K562 (cell line): ENCODE data around the gene OAT. TPM values are rescaled to one million over a fixed set of nuclear protein-coding genes. Genes with fewer than 3 reads are reported as not detected.

Source experiments
- BRF2 ChIP-seq: IDR thresholded peaks from 3 replicates; pipeline ENCODE4 v1.6.1; 2011; ENCODE audit warnings: borderline replicate concordance, mild to moderate bottlenecking; ENCODE audit not compliant: insufficient read length, insufficient read depth
- CCNT2 ChIP-seq: IDR thresholded peaks from 2 replicates; pipeline ENCODE4 v1.6.1; 2011; ENCODE audit warnings: borderline replicate concordance, low read depth, mild to moderate bottlenecking, moderate library complexity, mixed read lengths, low read length; ENCODE audit not compliant: insufficient read length; ENCODE audit errors: extremely low read depth
- CREBBP ChIP-seq: IDR thresholded peaks from one replicate; pipeline ENCODE4 v1.6.1; 2012; ENCODE audit warnings: low read depth, mild to moderate bottlenecking, control low read depth, inconsistent platforms, low read length
- CTBP1 ChIP-seq: fragments of 450-650 bp; IDR thresholded peaks from 2 replicates; pipeline ENCODE4 v1.6.1; 2016; ENCODE audit warnings: borderline replicate concordance
- FOXM1 ChIP-seq, 2 experiments: fragments of 450-650 bp in 1 of 2; sonication (generic) in 1 of 2; formaldehyde crosslinking in 1 of 2; IDR thresholded peaks; 2 replicates each; pipeline versions ENCODE4 v1.6.1 to v1.9.0; 2017 to 2022; ENCODE audit warnings: low read depth in 2 of 2, mild to moderate bottlenecking in 2 of 2, missing genetic modification reagents in 1 of 2, moderate library complexity in 1 of 2
- GTF2F1 ChIP-seq: IDR thresholded peaks from 2 replicates; pipeline ENCODE4 v1.6.1; 2011; ENCODE audit warnings: low read depth, low read length, improper control_type of control experiment
- HOXB6 ChIP-seq: fragments of 250-450 bp; sonication (Bioruptor Pico); IDR thresholded peaks from 2 replicates; pipeline ENCODE4 v1.5.1; 2022; ENCODE audit warnings: mild to moderate bottlenecking, borderline replicate concordance
- KDM2B ChIP-seq: fragments of 250-450 bp; sonication (Bioruptor Pico); IDR thresholded peaks from 2 replicates; pipeline ENCODE4 v1.8.0; 2021; ENCODE audit warnings: mild to moderate bottlenecking, moderate library complexity
- LARP7 ChIP-seq: fragments of 450-650 bp; IDR thresholded peaks from 2 replicates; pipeline ENCODE4 v1.6.1; 2016
- LEF1 ChIP-seq: fragments of 450-650 bp; IDR thresholded peaks from 2 replicates; pipeline ENCODE4 v1.6.1; 2016; ENCODE audit warnings: mild to moderate bottlenecking
- NFIC ChIP-seq: fragments of 450-650 bp; IDR thresholded peaks from 2 replicates; pipeline ENCODE4 v1.6.1; 2017; ENCODE audit warnings: mild to moderate bottlenecking, inconsistent platforms
- NFIX ChIP-seq: fragments of 250-450 bp; sonication (Bioruptor Pico); IDR thresholded peaks from 2 replicates; pipeline ENCODE4 v1.4.0; 2020; ENCODE audit warnings: low read depth, mild to moderate bottlenecking, moderate library complexity
- POLR2AphosphoS5 ChIP-seq: IDR thresholded peaks from 2 replicates; pipeline ENCODE4 v1.6.1; 2011; ENCODE audit warnings: mild to moderate bottlenecking, low read depth, low read length, moderate library complexity; ENCODE audit not compliant: control insufficient read depth, insufficient read depth
- RBFOX2 ChIP-seq: fragments of 200-400 bp; formaldehyde crosslinking; IDR thresholded peaks from 2 replicates; pipeline ENCODE4 v1.6.1; 2017; ENCODE audit warnings: low read depth, mild to moderate bottlenecking, low read length, moderate library complexity
- RBM22 ChIP-seq: fragments of 200-400 bp; formaldehyde crosslinking; IDR thresholded peaks from 2 replicates; pipeline ENCODE4 v1.6.1; 2018; ENCODE audit warnings: low read length, low read depth; ENCODE audit not compliant: poor library complexity, severe bottlenecking
- SMAD1 ChIP-seq: fragments of 150-350 bp; IDR thresholded peaks from 2 replicates; pipeline ENCODE4 v1.6.1; 2014; ENCODE audit warnings: low read length, low read depth; ENCODE audit not compliant: partially characterized antibody
- TFAM ChIP-seq: fragments of 250-450 bp; sonication (Bioruptor Pico); conservative IDR thresholded peaks from 2 replicates; pipeline ENCODE4 v1.5.0; 2021; ENCODE audit warnings: mild to moderate bottlenecking, moderate library complexity
- ZKSCAN1 ChIP-seq: fragments of 150-350 bp; IDR thresholded peaks from 2 replicates; pipeline ENCODE4 v1.6.1; 2016; ENCODE audit warnings: low read depth, low read length
- ZNF316 ChIP-seq: fragments of 450-650 bp; IDR thresholded peaks from 2 replicates; pipeline ENCODE4 v1.6.1; 2016
- ZNF830 ChIP-seq: fragments of 250-450 bp; sonication (Bioruptor Pico); IDR thresholded peaks from 2 replicates; pipeline ENCODE4 v1.5.0; 2021; ENCODE audit warnings: mild to moderate bottlenecking
- ZSCAN29 ChIP-seq: fragments of 450-650 bp; IDR thresholded peaks from 2 replicates; pipeline ENCODE4 v1.6.1; 2017
- polyA plus RNA-seq, 8 experiments: library from polyadenylated mRNA; depleted of rRNA in 4 of 8; stranded (reverse) in 5 of 8; unstranded in 3 of 8; fragments of >200 nt; fragmentation: Nextera tagmentation in 2 of 8; fragmentation: Illumina TruSeq in 1 of 8; extraction: Ambion mirVana in 2 of 8; extraction: Trizol in 1 of 8; gene quantifications; 2 replicates each; pipeline versions ENCODE4 v1.2.1 to v1.2.3, GENCODE V29; 2011 to 2014; ENCODE audit warnings: inconsistent platforms in 1 of 8, missing spikeins in 1 of 8
- total RNA-seq, 7 experiments: library from RNA; depleted of rRNA in 6 of 7; stranded (reverse); fragments of >200 nt in 6 of 7; fragmentation: Illumina TruSeq in 2 of 7; extraction: Trizol in 2 of 7; gene quantifications; 2 replicates each; pipeline versions ENCODE4 v1.2.1 to v1.2.3, GENCODE V29; 2011 to 2021; ENCODE audit warnings: low replicate concordance in 1 of 7
- TF ChIP-seq, protein P1 (sequence below): fragments of 450-650 bp; conservative IDR thresholded peaks from 2 replicates; pipeline ENCODE4 v1.6.1; 2016; ENCODE audit warnings: missing genetic modification characterization, low read depth, mild to moderate bottlenecking, missing compliant biosample characterization, moderate library complexity
- TF ChIP-seq, protein P2 (sequence below), 2 experiments: fragments of 450-650 bp in 1 of 2; sonication (generic) in 1 of 2; formaldehyde crosslinking in 1 of 2; IDR thresholded peaks in 1 of 2; conservative IDR thresholded peaks in 1 of 2; 2 replicates each; pipeline versions ENCODE4 v1.6.1 to v1.8.1; 2016 to 2023; ENCODE audit warnings: mild to moderate bottlenecking in 2 of 2, moderate library complexity in 2 of 2, inconsistent platforms in 1 of 2, missing genetic modification reagents in 1 of 2
- TF ChIP-seq, protein P3 (sequence below): fragments of 450-650 bp; IDR thresholded peaks from 2 replicates; pipeline ENCODE4 v1.6.1; 2014; ENCODE audit warnings: low read depth, mild to moderate bottlenecking, moderate library complexity, borderline replicate concordance
- TF ChIP-seq, protein P4 (sequence below): sonication (generic); formaldehyde crosslinking; IDR thresholded peaks from 2 replicates; pipeline ENCODE4 v1.8.0; 2022; ENCODE audit warnings: missing genetic modification reagents, mild to moderate bottlenecking, moderate library complexity, borderline replicate concordance

OAT gene
- total and polyA plus RNA-seq, 9 of the 15 experiments (the other 6 are each of a cell fraction or from before 2014, with no cell fraction given): 100 to 312 (median 163) TPM

GRCh38 chr10:124420254-124420653 is 1.5 kb upstream of the OAT start (continued):
- no peak for TF ChIP-seq RBM22
- TF ChIP-seq CREBBP: no peak
- TF ChIP-seq LEF1: no peak
- TF ChIP-seq POLR2AphosphoS5: no peak
- TF ChIP-seq GTF2F1: no peak
- no peak for TF ChIP-seq KDM2B
- peak; percentile 95 for TF ChIP-seq NFIC
- no peak for TF ChIP-seq ZSCAN29
- TF ChIP-seq ZKSCAN1: no peak
- TF ChIP-seq, protein P1, sequence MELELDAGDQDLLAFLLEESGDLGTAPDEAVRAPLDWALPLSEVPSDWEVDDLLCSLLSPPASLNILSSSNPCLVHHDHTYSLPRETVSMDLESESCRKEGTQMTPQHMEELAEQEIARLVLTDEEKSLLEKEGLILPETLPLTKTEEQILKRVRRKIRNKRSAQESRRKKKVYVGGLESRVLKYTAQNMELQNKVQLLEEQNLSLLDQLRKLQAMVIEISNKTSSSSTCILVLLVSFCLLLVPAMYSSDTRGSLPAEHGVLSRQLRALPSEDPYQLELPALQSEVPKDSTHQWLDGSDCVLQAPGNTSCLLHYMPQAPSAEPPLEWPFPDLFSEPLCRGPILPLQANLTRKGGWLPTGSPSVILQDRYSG: no peak
- TF ChIP-seq HOXB6 (CRISPR knock-in tag): no peak
- no peak for TF ChIP-seq ZNF830 (CRISPR knock-in tag)
- TF ChIP-seq CCNT2: no peak
- no peak for TF ChIP-seq CTBP1
- TF ChIP-seq, protein P2, sequence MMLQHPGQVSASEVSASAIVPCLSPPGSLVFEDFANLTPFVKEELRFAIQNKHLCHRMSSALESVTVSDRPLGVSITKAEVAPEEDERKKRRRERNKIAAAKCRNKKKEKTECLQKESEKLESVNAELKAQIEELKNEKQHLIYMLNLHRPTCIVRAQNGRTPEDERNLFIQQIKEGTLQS (IDR thresholded peaks at IDR 0.05): no peak
- TF ChIP-seq, protein P2 (CRISPR knock-in tag; conservative IDR thresholded peaks at IDR 0.05): no peak
- no peak for TF ChIP-seq SMAD1
- TF ChIP-seq RBFOX2: no peak
- TF ChIP-seq TFAM (CRISPR knock-in tag): no peak
- TF ChIP-seq LARP7: no peak
- TF ChIP-seq, protein P3, sequence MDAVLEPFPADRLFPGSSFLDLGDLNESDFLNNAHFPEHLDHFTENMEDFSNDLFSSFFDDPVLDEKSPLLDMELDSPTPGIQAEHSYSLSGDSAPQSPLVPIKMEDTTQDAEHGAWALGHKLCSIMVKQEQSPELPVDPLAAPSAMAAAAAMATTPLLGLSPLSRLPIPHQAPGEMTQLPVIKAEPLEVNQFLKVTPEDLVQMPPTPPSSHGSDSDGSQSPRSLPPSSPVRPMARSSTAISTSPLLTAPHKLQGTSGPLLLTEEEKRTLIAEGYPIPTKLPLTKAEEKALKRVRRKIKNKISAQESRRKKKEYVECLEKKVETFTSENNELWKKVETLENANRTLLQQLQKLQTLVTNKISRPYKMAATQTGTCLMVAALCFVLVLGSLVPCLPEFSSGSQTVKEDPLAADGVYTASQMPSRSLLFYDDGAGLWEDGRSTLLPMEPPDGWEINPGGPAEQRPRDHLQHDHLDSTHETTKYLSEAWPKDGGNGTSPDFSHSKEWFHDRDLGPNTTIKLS: no peak
- no peak for TF ChIP-seq FOXM1 (IDR thresholded peaks at IDR 0.05; ENCODE audit: low read depth)
- TF ChIP-seq FOXM1 (CRISPR knock-in tag; IDR thresholded peaks at IDR 0.05; ENCODE audit: low read depth): no peak
- TF ChIP-seq, protein P4, sequence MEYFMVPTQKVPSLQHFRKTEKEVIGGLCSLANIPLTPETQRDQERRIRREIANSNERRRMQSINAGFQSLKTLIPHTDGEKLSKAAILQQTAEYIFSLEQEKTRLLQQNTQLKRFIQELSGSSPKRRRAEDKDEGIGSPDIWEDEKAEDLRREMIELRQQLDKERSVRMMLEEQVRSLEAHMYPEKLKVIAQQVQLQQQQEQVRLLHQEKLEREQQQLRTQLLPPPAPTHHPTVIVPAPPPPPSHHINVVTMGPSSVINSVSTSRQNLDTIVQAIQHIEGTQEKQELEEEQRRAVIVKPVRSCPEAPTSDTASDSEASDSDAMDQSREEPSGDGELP (CRISPR knock-in tag): peak; percentile 24; the same call in 1 of the 2 replicates
- no peak for TF ChIP-seq NFIX
- TF ChIP-seq ZNF316: peak; percentile 91
- no peak for TF ChIP-seq BRF2
